ENCODE results near the gene ARGLU1.

Gene ARGLU1

DNA sequence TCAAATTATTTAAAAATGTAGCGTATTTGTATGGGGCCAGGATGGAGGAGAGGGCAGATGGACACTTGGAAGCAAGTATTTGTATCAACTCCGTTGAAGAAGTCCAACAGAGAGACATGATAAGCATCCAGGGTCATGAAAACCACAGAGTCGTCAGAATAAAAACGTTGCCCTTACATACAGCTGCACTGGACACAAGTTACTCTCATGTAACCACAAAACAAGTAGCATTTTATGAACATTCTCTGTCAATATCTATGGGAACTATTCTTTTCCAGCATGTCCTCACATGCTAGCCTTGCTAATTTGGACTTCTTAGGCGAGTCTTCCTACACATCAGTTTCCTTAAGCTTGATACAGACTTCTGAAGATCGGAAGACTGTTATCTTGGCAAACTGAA lies 67.5 kb downstream of the ARGLU1 start:
- no peak for DNase-seq (ENCODE audit: low read depth in 2 of 2)

DNA sequence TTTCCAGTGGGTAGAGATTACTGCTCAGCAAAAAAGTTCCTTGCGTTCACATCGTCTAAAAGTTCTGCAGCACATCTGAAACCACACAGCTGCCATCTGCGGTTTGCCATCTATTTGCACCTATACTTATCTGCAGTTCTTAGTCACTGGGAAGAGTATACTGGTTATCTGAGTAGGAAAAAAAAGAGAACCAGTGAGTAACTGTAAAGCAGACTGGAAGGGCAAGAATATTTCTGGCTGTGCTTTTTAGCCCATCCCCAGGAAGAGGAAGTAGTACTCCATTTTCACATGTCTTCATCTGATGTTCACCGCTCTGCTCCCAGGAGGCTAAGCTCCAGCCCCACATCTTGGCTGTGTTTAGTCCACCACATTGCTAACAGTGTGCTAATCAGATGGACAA lies 68.0 kb downstream of the ARGLU1 start:
- DNase-seq (ENCODE audit: low read depth in 2 of 2), result no peak

DNA sequence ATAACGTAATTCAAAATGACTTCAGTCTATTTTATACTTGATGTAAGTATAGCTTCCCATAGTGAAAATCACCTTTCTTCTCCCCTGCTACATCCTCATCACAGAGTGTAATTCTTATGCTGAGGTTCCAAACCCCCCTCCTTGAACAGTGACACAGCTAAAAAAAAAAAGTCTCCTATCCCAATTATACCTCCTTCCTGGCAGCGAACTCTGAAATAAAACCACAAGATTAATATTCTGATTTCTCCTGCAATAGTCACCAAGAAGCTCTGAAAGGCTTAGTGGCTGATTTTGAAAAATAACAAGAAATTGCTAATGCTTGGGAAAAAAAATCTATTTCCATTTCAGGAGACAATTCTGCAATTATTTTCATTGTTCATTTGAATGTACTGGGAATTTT lies 68.8 kb downstream of the ARGLU1 start:
- DNase-seq (ENCODE audit: low read depth in 2 of 2), result no peak

DNA sequence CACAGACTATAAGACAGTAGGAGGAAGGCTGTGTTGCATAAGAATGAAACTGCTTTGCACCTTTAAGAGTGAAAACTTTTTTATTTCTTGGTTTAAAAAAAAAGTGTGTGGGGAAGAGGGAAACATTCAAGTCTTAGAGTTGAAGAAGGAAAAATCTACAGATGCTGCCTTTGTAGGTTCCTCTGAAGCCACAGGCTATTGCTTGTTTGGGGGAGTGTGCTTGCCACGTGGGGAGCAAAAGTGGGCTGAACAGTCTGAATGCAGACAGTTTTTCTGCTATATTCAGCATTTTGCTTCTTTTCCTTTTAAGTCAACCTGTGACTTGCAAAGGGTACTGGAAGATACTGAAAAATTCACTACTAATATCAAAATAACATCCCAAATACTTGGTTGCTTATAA lies 69.4 kb downstream of the ARGLU1 start:
- no peak for DNase-seq (ENCODE audit: low read depth in 2 of 2)

DNA sequence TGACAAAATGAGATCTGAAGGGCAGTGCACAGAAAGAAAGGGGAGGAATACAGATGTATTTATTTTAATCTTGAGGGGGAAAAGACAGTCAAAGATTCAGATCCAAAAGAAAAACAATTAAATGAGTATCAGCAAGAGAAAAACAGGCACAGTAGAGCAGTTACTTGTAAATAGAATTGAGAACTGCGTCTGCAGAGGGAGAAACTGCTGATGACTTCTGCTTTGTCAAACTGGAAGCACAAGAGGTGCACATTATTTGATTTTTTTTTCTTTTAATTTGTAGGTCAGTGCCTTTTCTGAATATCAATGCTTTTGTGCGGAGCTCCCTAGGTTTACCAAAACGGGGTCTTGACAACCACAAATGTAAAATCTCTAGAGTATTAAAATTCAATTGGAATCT lies 69.8 kb downstream of the ARGLU1 start:
- DNase-seq (ENCODE audit: low read depth in 2 of 2), result no peak

- no peak for DNase-seq (ENCODE audit: low read depth in 2 of 2)
Observed at GRCh38 chr13:106497079-106497478, 70.9 kb downstream of the ARGLU1 start.

GRCh38 chr13:106496072-106496997 lies 71.6 kb downstream of the ARGLU1 start:
- DNase-seq (ENCODE audit: low read depth in 2 of 2), result no peak

GRCh38 chr13:106494936-106495335 lies 73.0 kb downstream of the ARGLU1 start:
- DNase-seq (ENCODE audit: low read depth in 2 of 2), result no peak

- DNase-seq (ENCODE audit: low read depth in 2 of 2), result no peak
Observed at GRCh38 chr13:106494506-106494905, 73.4 kb downstream of the ARGLU1 start.

- DNase-seq (ENCODE audit: low read depth in 2 of 2), result no peak
Observed at GRCh38 chr13:106493533-106494220, 74.3 kb downstream of the ARGLU1 start.

DNA sequence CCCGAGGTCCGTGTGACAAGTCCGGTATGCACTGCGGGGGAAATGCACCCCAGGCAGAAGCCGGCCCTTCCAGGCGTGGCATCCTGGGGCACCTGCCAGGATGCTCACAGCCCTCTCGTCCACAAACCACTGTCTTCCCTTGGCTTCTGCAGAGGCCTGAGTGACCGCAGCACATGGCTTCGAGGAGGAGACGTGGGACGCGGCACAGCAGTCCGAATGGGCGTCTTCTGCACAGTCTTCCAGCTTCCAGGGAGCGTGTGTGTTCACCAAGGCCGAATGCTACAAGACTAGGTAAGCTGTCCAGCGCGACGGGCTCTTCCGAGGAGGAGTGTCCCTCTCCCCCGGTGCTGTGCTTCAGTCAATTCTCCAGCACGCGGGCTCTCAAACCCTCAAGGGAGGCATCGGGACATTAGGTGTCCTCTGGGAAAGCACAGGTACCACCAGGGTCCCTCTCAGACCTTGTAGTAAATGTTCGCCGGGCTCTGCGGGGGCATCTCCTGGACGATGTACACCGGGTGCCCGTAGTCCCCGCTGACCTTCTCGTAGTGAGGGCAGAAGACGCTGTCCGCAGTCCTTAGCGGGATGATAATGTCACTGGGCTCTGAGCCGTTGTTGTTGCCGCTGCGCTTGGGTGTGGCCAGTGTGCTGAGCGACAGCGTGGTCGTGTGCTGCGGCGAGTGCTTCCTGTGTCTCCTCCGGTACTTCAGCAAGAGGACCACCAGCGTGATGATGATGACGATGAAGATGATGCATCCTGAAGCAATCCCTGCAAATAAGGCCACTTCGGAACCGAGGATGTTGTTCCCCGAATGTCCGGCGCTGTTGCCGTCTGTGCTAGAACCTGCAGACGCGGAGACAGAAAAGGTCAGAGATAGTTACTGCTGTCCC lies 75.1 kb downstream of the ARGLU1 start:
- no peak for DNase-seq (ENCODE audit: low read depth in 2 of 2)

- no peak for DNase-seq (ENCODE audit: low read depth in 2 of 2)
Observed at GRCh38 chr13:106491928-106492587, 75.9 kb downstream of the ARGLU1 start.
